Spinal cord (tissue), 4 donors: ENCODE measurements around the gene DDX31. TPM values are rescaled to one million over a fixed set of nuclear protein-coding genes. Genes with fewer than 3 reads are reported as not detected.

ENCODE experiments used
- polyA plus RNA-seq, 2 donors: library from polyadenylated mRNA; unstranded; fragments of 120-200 nt; gene quantifications; one replicate each; pipeline ENCODE4 v1.2.1, GENCODE V29; 2013; ENCODE audit not compliant: insufficient read length in 2 of 2
- total RNA-seq, 2 donors: library from RNA; depleted of rRNA in 1 of 2; stranded (reverse); fragments of 120-200 nt in 1 of 2; fragments of >200 nt in 1 of 2; gene quantifications; one replicate each; pipeline versions ENCODE4 v1.2.3 to v1.2.4, GENCODE V29; 2013 to 2014

Gene DDX31
- total and polyA plus RNA-seq, 4 donors: 10.5 to 17.5 (median 12.4) TPM

Other genes with a start within 250 kb of the DDX31 start
- 1 to 10 TPM in 1 of 2 donors, not detected in 1; 2.0 TPM for gene BARHL1, start 87.4 kb downstream of the DDX31 start, total RNA-seq
- 1 to 10 TPM; 3.2 to 3.3 TPM for gene BARHL1, start 87.4 kb downstream of the DDX31 start, polyA plus RNA-seq
- 10 to 100 TPM; 21.7 TPM for gene GTF3C4, start 481 bp upstream of the DDX31 start, total RNA-seq
- 10 to 100 TPM; 17.7 to 24.1 TPM for gene GTF3C4, start 481 bp upstream of the DDX31 start, polyA plus RNA-seq
- 1 to 10 TPM; 2.3 to 5.3 TPM for gene AK8, start 208.3 kb upstream of the DDX31 start, total RNA-seq
- gene AK8, start 208.3 kb upstream of the DDX31 start, polyA plus RNA-seq: 1 to 10 TPM; 3.5 to 4.4 TPM
- 10 to 100 TPM in 1 of 2 donors, 1 to 10 TPM in 1; 3.4 to 10.1 TPM for gene SPACA9, start 208.9 kb upstream of the DDX31 start, total RNA-seq
- 10 to 100 TPM; 13.9 to 15.1 TPM for gene SPACA9, start 208.9 kb upstream of the DDX31 start, polyA plus RNA-seq